ENCODE results near the gene CEP170B. TPM values are rescaled to one million over a fixed set of nuclear protein-coding genes. Genes with fewer than 3 reads are reported as not detected.

Gene CEP170B
- total RNA-seq, 1 donor from 2014 or later, result 30.3 TPM

DNA sequence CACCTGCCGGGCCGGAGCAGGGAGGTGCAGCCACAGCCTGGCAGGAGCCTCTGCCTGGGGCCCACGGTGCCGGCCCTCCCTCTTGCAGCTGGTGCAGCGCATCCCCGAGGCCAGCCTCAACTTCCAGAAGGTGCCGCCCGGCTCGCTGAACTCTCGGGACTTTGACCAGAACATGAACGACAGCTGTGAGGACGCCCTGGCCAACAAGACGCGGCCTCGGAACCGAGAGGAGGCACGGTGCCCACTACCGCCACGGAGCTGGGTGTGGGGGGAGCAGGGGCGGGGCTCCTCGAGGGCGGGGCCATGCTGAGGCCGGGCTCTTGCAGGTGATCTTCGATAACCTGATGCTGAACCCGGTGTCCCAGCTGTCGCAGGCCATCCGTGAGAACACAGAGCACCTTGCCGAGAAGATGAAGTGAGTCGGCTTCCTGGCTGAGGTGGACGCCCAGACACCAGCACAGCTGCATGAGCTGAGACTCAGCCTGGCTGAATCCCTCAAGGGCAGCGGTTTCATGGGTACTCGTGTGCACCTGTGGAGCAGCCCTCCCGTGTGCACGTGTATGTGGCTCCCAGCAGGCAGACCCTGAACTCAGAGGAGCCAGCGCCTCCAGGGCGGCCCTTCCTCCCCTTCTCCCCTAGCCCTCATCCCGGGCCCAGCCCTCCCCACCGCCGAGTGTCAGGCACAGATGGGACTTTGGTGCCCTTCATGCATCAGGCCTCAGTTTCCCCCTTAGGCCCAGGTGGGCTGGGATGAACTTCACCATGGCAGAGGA lies 28.6 kb downstream of the CEP170B start:
- Histone ChIP-seq H3K9me3 (no peaks in the 10 kb centered on the region), H3K27ac (no peak overlapping the region), H3K27me3 (no peaks in the 10 kb centered on the region), H3K36me3 (no peaks in the 10 kb centered on the region), H3K4me3 (no peak overlapping the region), H3K4me1 (no peaks in the 10 kb centered on the region)
- DNase-seq, result peak; percentile 64
- TF ChIP-seq, protein P1, sequence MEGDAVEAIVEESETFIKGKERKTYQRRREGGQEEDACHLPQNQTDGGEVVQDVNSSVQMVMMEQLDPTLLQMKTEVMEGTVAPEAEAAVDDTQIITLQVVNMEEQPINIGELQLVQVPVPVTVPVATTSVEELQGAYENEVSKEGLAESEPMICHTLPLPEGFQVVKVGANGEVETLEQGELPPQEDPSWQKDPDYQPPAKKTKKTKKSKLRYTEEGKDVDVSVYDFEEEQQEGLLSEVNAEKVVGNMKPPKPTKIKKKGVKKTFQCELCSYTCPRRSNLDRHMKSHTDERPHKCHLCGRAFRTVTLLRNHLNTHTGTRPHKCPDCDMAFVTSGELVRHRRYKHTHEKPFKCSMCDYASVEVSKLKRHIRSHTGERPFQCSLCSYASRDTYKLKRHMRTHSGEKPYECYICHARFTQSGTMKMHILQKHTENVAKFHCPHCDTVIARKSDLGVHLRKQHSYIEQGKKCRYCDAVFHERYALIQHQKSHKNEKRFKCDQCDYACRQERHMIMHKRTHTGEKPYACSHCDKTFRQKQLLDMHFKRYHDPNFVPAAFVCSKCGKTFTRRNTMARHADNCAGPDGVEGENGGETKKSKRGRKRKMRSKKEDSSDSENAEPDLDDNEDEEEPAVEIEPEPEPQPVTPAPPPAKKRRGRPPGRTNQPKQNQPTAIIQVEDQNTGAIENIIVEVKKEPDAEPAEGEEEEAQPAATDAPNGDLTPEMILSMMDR (IDR thresholded peaks at IDR 0.05), result no peak
- intact Hi-C loops (cut with DNase I), result loop anchor here (10.0 kb wide), 1 partner anchor 151 kb away; no protein-coding TSS in a partner anchor
- ATAC-seq, result no peak

- intact Hi-C loops (cut with DNase I), result loop anchor here (10.0 kb wide), 1 partner anchor 150 kb away; no protein-coding TSS in a partner anchor
- no peak overlapping the region for H3K27ac ChIP-seq
- no peaks in the 10 kb centered on the region for H3K27me3 ChIP-seq
- H3K36me3 ChIP-seq, result no peaks in the 10 kb centered on the region
- H3K9me3 ChIP-seq, result no peaks in the 10 kb centered on the region
- no peak overlapping the region for H3K4me3 ChIP-seq
- H3K4me1 ChIP-seq, result no peaks in the 10 kb centered on the region
- ATAC-seq (no peak), DNase-seq (peak; percentile 66)
- TF ChIP-seq, protein P1 (IDR thresholded peaks at IDR 0.05), result no peak
Measured at GRCh38 chr14:104894331-104895206, 29.5 kb downstream of the CEP170B start.

GRCh38 chr14:104895207-104895785 lies 30.2 kb downstream of the CEP170B start:
- TF ChIP-seq, protein P1 (IDR thresholded peaks at IDR 0.05), result no peak
- Histone ChIP-seq H3K4me1 (no peaks in the 10 kb centered on the region), H3K27ac (no peak overlapping the region), H3K4me3 (no peak overlapping the region), H3K9me3 (no peaks in the 10 kb centered on the region), H3K27me3 (no peaks in the 10 kb centered on the region), H3K36me3 (no peaks in the 10 kb centered on the region)
- ATAC-seq, result no peak
- DNase-seq, result no peak
- intact Hi-C loops (cut with DNase I), result loop anchor here (10.0 kb wide), 1 partner anchor 150 kb away; no protein-coding TSS in a partner anchor

DNA sequence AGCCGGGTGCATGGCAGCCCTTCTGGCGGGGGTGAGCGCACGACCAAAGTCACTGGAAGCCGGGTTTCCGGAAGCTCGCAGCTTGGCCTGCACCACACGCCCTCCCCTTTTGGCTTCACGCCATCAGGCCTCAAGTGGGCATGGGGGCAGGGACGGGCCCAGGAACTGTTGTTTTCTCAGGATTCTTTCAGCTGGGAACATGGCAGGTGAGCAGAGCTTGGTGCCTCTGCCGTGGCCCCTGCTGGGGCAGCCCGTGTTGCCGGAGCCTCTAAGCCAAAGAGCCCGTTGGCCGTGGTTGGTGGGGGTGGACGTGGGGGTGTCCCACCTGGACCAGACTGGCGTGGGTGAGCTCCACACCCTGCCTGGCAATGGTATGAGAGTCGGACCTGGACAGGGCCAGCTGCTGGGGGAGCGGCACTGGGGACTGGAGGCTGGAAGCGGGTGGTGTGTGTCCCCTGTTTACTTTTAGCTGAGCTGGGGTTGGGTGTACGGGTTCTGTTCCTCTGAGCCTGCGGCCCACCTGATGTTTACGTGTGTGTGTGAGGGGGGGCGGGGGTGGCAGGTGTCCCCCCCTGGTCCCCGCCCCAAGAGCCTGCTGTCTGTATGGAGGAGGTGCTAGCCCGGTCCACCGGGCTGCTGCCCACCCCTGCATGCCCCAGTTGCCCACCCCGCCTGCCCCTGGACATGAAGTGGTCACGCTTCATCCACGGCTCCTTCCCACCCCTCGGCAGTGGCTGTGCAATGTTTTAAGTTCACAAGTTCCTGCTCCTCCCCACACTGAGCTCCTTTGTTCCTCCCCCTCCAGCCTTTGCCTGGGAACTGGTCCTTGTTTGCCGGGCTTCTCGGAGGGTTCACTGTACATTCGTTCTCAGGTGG lies 31.0 kb downstream of the CEP170B start:
- intact Hi-C loops (cut with DNase I), result loop anchor here (10.0 kb wide), 1 partner anchor 149 kb away; no protein-coding TSS in a partner anchor
- TF ChIP-seq, protein P1 (IDR thresholded peaks at IDR 0.05), result no peak
- H3K9me3 ChIP-seq, result no peaks in the 10 kb centered on the region
- peak overlapping the region; percentile 16 for H3K4me3 ChIP-seq
- DNase-seq (peak; percentile 87), ATAC-seq (peak; percentile 57)
- H3K27ac ChIP-seq, result no peak overlapping the region
- no peaks in the 10 kb centered on the region for H3K4me1 ChIP-seq
- no peaks in the 10 kb centered on the region for H3K27me3 ChIP-seq
- no peaks in the 10 kb centered on the region for H3K36me3 ChIP-seq

Measured in upper lobe of right lung (tissue), 1 donor.